ENCODE data around the gene GRB10.

Gene GRB10

DNA sequence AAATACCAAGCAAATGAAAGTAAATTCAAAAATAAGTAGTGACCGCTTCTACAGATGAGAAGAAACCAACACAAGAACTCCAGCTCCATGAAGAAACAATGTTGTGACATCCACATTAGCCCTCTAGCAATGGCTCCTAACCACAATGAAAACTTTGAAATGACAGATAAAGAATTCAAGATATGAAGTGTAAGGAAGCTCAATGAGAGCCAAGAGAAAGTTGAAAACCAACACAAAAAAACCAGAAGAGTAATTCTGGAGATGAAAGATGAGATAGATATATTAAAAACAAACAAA lies 149.3 kb downstream of the GRB10 start:
- H3K9me3 ChIP-seq (ENCODE audit: control insufficient read depth, low read length) = peaks cover 19% of the 10 kb centered on the region
- no peak overlapping the region for H3K4me3 ChIP-seq (ENCODE audit: extremely low read depth, insufficient read depth, low read length, poor library complexity, severe bottlenecking)
- H3K27ac ChIP-seq (ENCODE audit: low read depth, low read length, severe bottlenecking) = no peak overlapping the region
- no CpG with 5 or more reads among the region's 1 CpG for WGBS, 2 experiments (ENCODE audit: insufficient coverage in 2 of 2)
- peaks cover 18% of the 10 kb centered on the region for H3K4me1 ChIP-seq (ENCODE audit: control insufficient read depth, insufficient read depth, low read length, poor library complexity, severe bottlenecking)
- H3K36me3 ChIP-seq (ENCODE audit: control insufficient read depth, insufficient read depth, low read length) = peaks cover 18% of the 10 kb centered on the region

DNA sequence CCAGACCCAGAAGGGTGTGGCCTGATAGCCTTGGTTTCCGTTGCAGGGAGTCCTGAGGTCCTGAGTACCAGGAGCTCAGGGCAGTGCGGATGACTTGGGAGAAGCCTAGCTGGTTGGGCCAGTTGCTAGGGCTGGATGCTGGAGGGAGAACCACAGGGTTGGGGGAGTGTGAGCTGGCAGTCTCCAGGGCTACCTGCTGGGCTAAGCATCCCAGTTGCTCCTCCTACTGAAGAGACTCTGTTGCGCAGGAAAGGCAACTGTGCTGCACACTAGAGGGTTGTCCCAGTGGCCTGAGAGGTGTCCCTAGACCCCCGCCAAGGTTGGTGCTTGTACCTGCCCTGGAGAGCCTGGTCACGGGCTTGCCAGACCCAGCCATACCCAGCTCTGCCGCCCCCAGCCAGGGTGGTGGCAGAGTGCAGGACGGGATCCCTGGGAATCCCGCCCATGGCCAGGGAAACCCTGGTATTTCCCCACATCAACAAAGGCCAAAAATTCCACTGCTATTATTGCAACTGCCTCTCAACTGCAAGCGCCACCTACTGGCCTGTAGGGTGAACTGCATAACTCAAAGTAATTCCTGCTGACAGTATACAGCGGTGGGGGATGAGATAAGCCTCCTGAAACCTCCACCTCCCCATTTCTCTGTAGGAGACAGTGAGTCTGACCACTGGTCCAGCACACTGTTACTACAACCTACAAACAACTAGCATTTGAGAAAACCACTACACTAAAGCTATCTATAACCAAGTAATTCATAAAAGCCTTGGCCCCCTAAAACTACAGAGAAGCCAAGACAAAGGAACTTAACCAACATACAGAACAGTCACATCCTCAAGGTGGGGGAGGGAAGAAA lies 149.9 kb downstream of the GRB10 start:
- peaks cover 18% of the 10 kb centered on the region for H3K4me1 ChIP-seq (ENCODE audit: control insufficient read depth, insufficient read depth, low read length, poor library complexity, severe bottlenecking)
- H3K27ac ChIP-seq (ENCODE audit: low read depth, low read length, severe bottlenecking) = no peak overlapping the region
- peaks cover 19% of the 10 kb centered on the region for H3K9me3 ChIP-seq (ENCODE audit: control insufficient read depth, low read length)
- H3K4me3 ChIP-seq (ENCODE audit: extremely low read depth, insufficient read depth, low read length, poor library complexity, severe bottlenecking) = no peak overlapping the region
- H3K36me3 ChIP-seq (ENCODE audit: control insufficient read depth, insufficient read depth, low read length) = peaks cover 18% of the 10 kb centered on the region
- 73 to 86% methylated on average over 4 to 10 of the region's 10 CpGs for WGBS, 2 experiments (ENCODE audit: insufficient coverage in 2 of 2)

DNA sequence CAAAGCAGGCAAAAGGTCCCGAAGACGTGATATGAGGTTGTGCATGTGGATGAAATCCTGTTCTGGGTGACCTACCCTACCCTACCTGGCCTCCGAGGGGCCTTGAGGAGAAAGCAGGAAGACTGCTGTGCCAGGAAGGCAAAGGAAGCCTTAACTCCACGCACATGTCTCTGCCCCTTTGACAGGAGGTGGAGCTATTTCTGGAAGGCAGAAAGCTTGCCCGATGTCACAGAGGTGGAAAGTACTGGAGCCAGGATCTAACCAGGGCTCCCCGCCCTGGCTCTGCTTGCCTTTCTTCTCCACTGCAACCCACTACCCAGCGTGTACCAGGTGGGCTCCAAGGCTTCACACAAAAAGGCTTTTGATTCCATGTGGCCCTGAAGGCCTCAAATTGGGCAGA lies 151.1 kb downstream of the GRB10 start:
- H3K4me3 ChIP-seq (ENCODE audit: extremely low read depth, insufficient read depth, low read length, poor library complexity, severe bottlenecking) = no peak overlapping the region
- peaks cover 14% of the 10 kb centered on the region for H3K9me3 ChIP-seq (ENCODE audit: control insufficient read depth, low read length)
- peaks cover 18% of the 10 kb centered on the region for H3K4me1 ChIP-seq (ENCODE audit: control insufficient read depth, insufficient read depth, low read length, poor library complexity, severe bottlenecking)
- peaks cover 15% of the 10 kb centered on the region for H3K36me3 ChIP-seq (ENCODE audit: control insufficient read depth, insufficient read depth, low read length)
- H3K27ac ChIP-seq (ENCODE audit: low read depth, low read length, severe bottlenecking) = no peak overlapping the region
- WGBS, 2 experiments (ENCODE audit: insufficient coverage in 2 of 2) = 87 to 100% methylated on average over 2 to 6 of the region's 7 CpGs

DNA sequence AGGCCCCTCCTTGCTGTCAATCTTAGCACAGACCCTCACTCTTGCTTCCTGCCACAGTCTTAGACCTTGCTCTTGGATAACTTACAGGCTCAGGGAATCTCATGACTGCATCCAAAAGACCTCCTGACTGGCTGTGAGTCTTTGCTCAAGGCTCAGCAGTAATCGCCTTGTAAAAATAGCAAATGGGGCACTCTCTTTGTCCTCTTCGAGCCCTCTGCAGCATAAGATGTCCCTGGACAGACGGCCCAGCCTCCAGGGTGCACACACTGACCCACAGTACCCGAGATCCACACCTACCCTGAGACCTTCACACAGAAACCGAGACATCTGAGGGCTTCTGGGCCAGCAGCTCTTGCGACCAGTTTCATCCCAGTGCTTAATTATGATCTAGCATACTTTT lies 151.6 kb downstream of the GRB10 start:
- no peak overlapping the region for H3K27ac ChIP-seq (ENCODE audit: low read depth, low read length, severe bottlenecking)
- H3K4me1 ChIP-seq (ENCODE audit: control insufficient read depth, insufficient read depth, low read length, poor library complexity, severe bottlenecking) = peaks cover 18% of the 10 kb centered on the region
- H3K9me3 ChIP-seq (ENCODE audit: control insufficient read depth, low read length) = peaks cover 8% of the 10 kb centered on the region
- WGBS, 2 experiments (ENCODE audit: insufficient coverage in 2 of 2) = 82 to 88% methylated on average over 2 to 4 of the region's 6 CpGs
- H3K4me3 ChIP-seq (ENCODE audit: extremely low read depth, insufficient read depth, low read length, poor library complexity, severe bottlenecking) = no peak overlapping the region
- peaks cover 16% of the 10 kb centered on the region for H3K36me3 ChIP-seq (ENCODE audit: control insufficient read depth, insufficient read depth, low read length)

DNA sequence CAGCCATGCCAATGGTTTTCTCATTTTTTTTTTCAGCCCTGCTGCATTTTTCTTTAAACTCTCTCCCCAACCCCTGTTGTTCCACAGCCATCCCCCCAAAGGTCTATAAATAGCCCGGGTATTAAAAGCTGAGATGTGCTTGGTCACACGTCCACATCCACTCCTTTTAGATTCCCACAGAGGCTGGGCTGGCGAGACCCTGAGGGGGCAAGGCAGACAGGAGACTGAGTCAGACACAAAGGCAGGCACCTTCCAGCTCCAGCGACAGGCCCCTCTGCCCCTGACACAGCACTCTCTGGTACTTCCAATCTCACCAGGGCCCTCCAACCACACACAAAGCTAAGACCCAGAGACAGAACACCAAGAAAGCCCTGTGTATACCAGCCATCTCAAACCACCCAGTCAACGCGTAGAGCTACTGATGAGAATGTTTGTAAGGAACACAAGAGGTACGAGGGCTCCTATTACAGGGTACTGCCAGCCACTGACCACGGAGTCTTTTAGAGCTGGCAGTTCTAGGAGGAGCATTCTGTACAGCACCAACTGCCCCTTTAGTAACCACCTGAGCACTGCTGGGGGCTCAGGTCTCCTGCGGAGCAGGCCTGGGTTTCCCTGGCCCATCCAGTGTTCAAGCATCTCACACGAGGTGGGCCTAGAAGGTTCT lies 153.3 kb downstream of the GRB10 start:
- 81 to 88% methylated on average over 8 to 10 of the region's 10 CpGs for WGBS, 2 experiments (ENCODE audit: insufficient coverage in 2 of 2)
- peak overlapping the region; percentile 29 for H3K27ac ChIP-seq (ENCODE audit: low read depth, low read length, severe bottlenecking)
- H3K36me3 ChIP-seq (ENCODE audit: control insufficient read depth, insufficient read depth, low read length) = peaks cover 24% of the 10 kb centered on the region
- H3K4me1 ChIP-seq (ENCODE audit: control insufficient read depth, insufficient read depth, low read length, poor library complexity, severe bottlenecking) = peaks cover 18% of the 10 kb centered on the region
- H3K4me3 ChIP-seq (ENCODE audit: extremely low read depth, insufficient read depth, low read length, poor library complexity, severe bottlenecking) = no peak overlapping the region
- peaks cover 6% of the 10 kb centered on the region for H3K9me3 ChIP-seq (ENCODE audit: control insufficient read depth, low read length)

DNA sequence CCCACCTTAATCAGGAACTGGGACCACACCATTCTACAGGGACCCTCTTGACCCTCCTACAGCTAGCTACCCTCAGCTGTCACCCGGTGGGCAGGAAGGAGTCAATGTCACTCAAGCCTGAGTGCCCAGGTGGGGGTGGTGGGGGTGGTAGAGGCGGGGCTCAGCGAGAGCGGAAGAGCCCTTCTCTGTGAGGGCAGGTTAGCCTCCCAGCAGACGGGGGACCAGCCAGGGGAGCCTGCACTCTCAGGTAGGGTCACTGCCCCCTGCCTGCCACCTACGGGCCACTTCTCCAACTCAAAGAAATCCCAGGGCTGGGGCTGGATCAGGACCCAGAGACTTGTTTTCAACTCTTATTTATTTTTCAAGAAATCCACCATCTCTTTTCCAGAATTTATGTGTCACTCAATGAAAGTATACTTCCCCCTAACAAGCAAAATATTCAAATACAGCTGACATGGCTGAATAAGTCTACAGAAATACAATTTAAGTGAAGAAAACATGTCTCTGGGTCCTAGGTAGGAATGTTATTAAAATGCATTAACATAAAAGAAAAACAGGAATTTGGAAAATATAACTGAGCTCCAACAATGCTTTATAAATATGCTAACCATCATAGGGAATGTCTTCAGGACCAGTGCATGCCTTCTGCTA lies 154.1 kb downstream of the GRB10 start:
- Histone ChIP-seq H3K27ac (ENCODE audit: low read depth, low read length, severe bottlenecking) (no peak overlapping the region), H3K4me3 (ENCODE audit: extremely low read depth, insufficient read depth, low read length, poor library complexity, severe bottlenecking) (no peak overlapping the region), H3K36me3 (ENCODE audit: control insufficient read depth, insufficient read depth, low read length) (peaks cover 30% of the 10 kb centered on the region), H3K4me1 (ENCODE audit: control insufficient read depth, insufficient read depth, low read length, poor library complexity, severe bottlenecking) (peaks cover 18% of the 10 kb centered on the region), H3K9me3 (ENCODE audit: control insufficient read depth, low read length) (no peaks in the 10 kb centered on the region)
- WGBS, 2 experiments (ENCODE audit: insufficient coverage in 2 of 2) = 69 to 96% methylated on average over 2 to 4 of the region's 6 CpGs

DNA sequence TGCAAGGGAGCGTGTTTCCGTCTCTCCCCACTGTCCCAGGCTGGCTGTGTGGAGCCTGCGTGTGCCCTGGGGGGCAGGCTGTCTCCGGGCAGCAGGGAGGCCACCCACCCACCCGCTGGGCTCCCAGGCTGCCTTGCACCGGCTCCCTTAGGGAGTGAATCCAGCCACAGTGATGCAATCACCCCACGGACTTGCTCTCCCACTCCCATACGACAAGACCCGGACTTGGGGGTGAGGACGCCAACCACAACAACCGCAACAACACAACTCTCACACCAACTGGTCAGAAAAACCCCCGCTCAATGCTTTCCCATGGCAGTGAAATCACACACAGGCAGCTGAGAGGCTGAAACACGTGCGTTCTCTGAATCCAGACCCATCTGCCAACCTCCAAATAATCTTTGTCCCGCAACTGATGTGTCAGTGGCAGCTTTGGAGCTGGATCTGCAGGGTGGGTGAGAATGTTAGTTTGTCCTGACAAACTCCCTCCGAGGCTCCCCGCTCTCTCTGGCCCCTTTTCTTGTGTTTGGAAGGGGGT lies 154.8 kb downstream of the GRB10 start:
- no peak overlapping the region for H3K27ac ChIP-seq (ENCODE audit: low read depth, low read length, severe bottlenecking)

DNA sequence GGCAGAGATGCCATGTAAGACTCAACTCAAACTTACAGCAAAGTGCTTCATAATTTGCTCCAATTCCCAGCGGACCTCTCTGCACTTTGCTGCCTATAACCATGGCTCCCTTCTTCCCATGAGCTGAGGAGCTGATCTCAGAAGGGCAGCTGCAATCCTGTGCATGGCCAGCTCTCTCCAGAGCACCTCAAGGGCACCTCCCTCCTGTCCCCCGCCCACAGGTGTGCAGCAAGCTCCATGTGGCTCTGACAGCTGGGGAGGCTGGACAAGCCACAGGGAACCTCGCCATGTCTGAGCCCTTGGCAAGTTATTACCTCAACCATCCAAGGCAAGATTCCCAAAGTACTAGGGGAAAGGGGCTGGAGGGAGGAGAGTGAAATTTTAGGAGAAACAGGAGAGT lies 156.4 kb downstream of the GRB10 start:
- peaks cover 34% of the 10 kb centered on the region for H3K36me3 ChIP-seq (ENCODE audit: control insufficient read depth, insufficient read depth, low read length)
- 91 to 100% methylated on average over 1 of the region's 3 CpGs for WGBS, 2 experiments (ENCODE audit: insufficient coverage in 2 of 2)

More for the DNA sequence above, 154.8 kb downstream of the GRB10 start:
- Histone ChIP-seq H3K4me1 (ENCODE audit: control insufficient read depth, insufficient read depth, low read length, poor library complexity, severe bottlenecking) (peaks cover 14% of the 10 kb centered on the region), H3K4me3 (ENCODE audit: extremely low read depth, insufficient read depth, low read length, poor library complexity, severe bottlenecking) (no peak overlapping the region), H3K9me3 (ENCODE audit: control insufficient read depth, low read length) (no peaks in the 10 kb centered on the region), H3K36me3 (ENCODE audit: control insufficient read depth, insufficient read depth, low read length) (peaks cover 30% of the 10 kb centered on the region)
- 87 to 88% methylated on average over 11 to 17 of the region's 17 CpGs for WGBS, 2 experiments (ENCODE audit: insufficient coverage in 2 of 2)

DNA sequence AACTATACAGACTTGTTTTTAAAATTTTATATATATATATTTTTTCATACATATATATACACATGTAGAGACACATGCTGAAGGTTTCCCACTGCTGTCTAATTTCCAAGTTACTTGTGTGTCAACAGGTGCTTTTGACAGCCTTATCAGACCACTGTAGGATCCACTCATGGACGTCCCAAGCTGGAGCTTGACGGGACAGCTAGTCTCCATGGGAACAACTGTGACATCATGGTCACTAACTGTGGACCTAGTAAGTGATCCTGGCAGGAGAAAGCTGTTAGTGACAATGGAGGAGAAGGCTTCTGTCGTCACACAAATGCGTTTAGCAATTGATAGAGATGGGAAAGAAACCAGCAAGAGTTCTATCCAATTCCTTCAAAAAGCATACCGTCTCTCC lies 157.3 kb downstream of the GRB10 start:
- Histone ChIP-seq H3K27ac (ENCODE audit: low read depth, low read length, severe bottlenecking) (no peak overlapping the region), H3K36me3 (ENCODE audit: control insufficient read depth, insufficient read depth, low read length) (peaks cover 35% of the 10 kb centered on the region), H3K4me3 (ENCODE audit: extremely low read depth, insufficient read depth, low read length, poor library complexity, severe bottlenecking) (no peak overlapping the region), H3K9me3 (ENCODE audit: control insufficient read depth, low read length) (no peaks in the 10 kb centered on the region), H3K4me1 (ENCODE audit: control insufficient read depth, insufficient read depth, low read length, poor library complexity, severe bottlenecking) (peaks cover 7% of the 10 kb centered on the region)
- 84 to 89% methylated on average over 2 to 4 of the region's 5 CpGs for WGBS, 2 experiments (ENCODE audit: insufficient coverage in 2 of 2)

More for the DNA sequence above, 156.4 kb downstream of the GRB10 start:
- Histone ChIP-seq H3K27ac (ENCODE audit: low read depth, low read length, severe bottlenecking) (no peak overlapping the region), H3K9me3 (ENCODE audit: control insufficient read depth, low read length) (no peaks in the 10 kb centered on the region), H3K4me1 (ENCODE audit: control insufficient read depth, insufficient read depth, low read length, poor library complexity, severe bottlenecking) (peaks cover 7% of the 10 kb centered on the region), H3K4me3 (ENCODE audit: extremely low read depth, insufficient read depth, low read length, poor library complexity, severe bottlenecking) (no peak overlapping the region)

DNA sequence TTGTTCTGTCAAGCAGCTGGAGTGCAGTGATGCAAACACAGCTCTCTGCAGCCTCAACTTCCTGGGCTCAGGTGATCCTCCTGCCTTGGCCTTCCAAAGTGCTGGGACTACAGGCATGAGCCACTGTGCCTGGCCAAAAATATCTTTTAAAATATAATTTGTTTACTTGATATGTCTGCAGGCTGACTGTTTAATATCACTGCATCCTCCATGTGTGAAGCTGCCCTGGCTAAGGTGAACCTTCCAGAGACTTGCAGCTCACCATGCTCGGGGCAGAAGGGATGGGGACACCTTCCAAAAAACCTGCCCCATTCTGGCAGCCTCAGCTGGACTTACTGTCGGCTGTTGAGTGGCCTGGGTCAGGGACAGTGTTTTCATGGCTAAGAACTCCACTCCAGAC lies 159.9 kb downstream of the GRB10 start:
- no peak overlapping the region for H3K4me3 ChIP-seq (ENCODE audit: extremely low read depth, insufficient read depth, low read length, poor library complexity, severe bottlenecking)
- H3K4me1 ChIP-seq (ENCODE audit: control insufficient read depth, insufficient read depth, low read length, poor library complexity, severe bottlenecking) = no peaks in the 10 kb centered on the region
- H3K36me3 ChIP-seq (ENCODE audit: control insufficient read depth, insufficient read depth, low read length) = peaks cover 46% of the 10 kb centered on the region
- H3K27ac ChIP-seq (ENCODE audit: low read depth, low read length, severe bottlenecking) = no peak overlapping the region
- WGBS, 2 experiments (ENCODE audit: insufficient coverage in 2 of 2) = 95 to 100% methylated on average over 2 of the region's 2 CpGs
- no peaks in the 10 kb centered on the region for H3K9me3 ChIP-seq (ENCODE audit: control insufficient read depth, low read length)

Measured in mesodermal cell (in vitro differentiated cells).